ENCODE data around the gene JMJD6.

The JMJD6 gene

GRCh38 chr17:76691379-76692191, 34.8 kb downstream of the JMJD6 start:
- DNase-seq, result no peak
- no peak overlapping the region for H3K27ac ChIP-seq
- H3K36me3 ChIP-seq, result peaks cover 14% of the 10 kb centered on the region
- H3K9me3 ChIP-seq (ENCODE audit: severe bottlenecking), result no peaks in the 10 kb centered on the region
- H3K27me3 ChIP-seq (ENCODE audit: insufficient read depth, low read depth, severe bottlenecking), result no peaks in the 10 kb centered on the region
- TF ChIP-seq CTCF (IDR thresholded peaks at IDR 0.05; ENCODE audit: low read depth, low read length), result no peak
- H3K4me3 ChIP-seq (ENCODE audit: low read depth, low read length), result no peak overlapping the region

DNA sequence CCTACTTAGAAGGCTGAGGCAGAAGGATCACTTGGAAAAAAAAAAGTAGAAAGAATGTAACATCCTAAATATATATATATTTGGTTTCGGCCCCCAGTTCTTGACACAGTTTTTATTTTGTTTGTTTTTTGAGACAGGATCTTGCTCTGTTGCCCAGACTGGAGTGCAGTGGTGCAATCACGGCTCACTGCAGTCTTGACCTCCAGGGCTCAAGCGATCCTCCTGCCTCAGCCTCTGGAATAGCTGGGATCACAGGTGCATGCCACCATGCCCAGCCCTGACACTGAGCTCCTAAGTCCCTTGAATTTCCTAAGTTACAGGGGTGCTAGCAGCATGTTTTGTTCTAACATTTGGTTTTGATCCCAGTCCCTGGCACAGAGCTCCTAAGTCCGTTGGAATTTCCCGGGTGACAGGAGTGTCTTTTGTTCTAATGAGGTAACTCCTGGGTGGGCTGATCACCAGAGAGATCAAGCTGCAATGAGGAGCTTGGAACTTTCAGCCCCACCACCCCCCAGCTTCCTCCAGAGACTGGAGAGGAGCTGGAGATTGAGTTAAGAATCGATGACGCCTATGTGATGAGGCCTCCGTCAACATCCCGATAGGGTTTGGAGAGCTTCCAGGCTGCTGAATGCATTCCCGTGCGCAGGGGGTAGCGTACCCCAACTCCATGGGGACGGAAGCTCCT, 35.7 kb downstream of the JMJD6 start:
- Histone ChIP-seq H3K27ac (no peak overlapping the region), H3K36me3 (peaks cover 20% of the 10 kb centered on the region), H3K9me3 (ENCODE audit: severe bottlenecking) (no peaks in the 10 kb centered on the region), H3K4me3 (ENCODE audit: low read depth, low read length) (no peak overlapping the region), H3K27me3 (ENCODE audit: insufficient read depth, low read depth, severe bottlenecking) (no peaks in the 10 kb centered on the region)
- no peak for TF ChIP-seq CTCF (IDR thresholded peaks at IDR 0.05; ENCODE audit: low read depth, low read length)
- no peak for DNase-seq

DNA sequence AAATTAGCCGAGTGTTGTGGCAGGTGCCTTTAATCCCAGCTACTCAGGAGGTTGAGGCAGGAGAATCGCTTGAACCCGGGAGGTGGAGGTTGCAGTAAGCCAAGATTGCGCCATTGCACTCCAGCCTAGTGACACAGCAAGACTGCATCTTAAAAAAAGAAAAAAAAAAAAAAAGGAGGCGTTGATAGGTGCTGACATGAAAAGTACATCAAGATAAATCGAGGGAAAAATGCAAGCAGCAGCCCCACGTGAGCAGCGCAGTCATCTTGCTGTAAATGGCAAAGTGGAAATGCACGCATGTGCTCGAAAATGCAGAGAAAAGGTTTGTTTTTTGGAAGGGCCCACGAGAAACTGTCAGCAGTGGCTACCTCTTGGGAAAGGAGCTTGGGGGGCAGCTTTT, 36.5 kb downstream of the JMJD6 start:
- Histone ChIP-seq H3K4me3 (ENCODE audit: low read depth, low read length) (no peak overlapping the region), H3K36me3 (peaks cover 28% of the 10 kb centered on the region), H3K9me3 (ENCODE audit: severe bottlenecking) (no peaks in the 10 kb centered on the region), H3K27ac (no peak overlapping the region), H3K27me3 (ENCODE audit: insufficient read depth, low read depth, severe bottlenecking) (no peaks in the 10 kb centered on the region)
- no peak for DNase-seq
- TF ChIP-seq CTCF (IDR thresholded peaks at IDR 0.05; ENCODE audit: low read depth, low read length), result no peak

GRCh38 chr17:76688165-76688622, 38.2 kb downstream of the JMJD6 start:
- H3K27ac ChIP-seq, result no peak overlapping the region
- TF ChIP-seq CTCF (IDR thresholded peaks at IDR 0.05; ENCODE audit: low read depth, low read length), result no peak
- no peak overlapping the region for H3K4me3 ChIP-seq (ENCODE audit: low read depth, low read length)
- no peaks in the 10 kb centered on the region for H3K27me3 ChIP-seq (ENCODE audit: insufficient read depth, low read depth, severe bottlenecking)
- no peaks in the 10 kb centered on the region for H3K9me3 ChIP-seq (ENCODE audit: severe bottlenecking)
- no peak for DNase-seq
- H3K36me3 ChIP-seq, result peaks cover 42% of the 10 kb centered on the region

- Histone ChIP-seq H3K36me3 (peaks cover 47% of the 10 kb centered on the region), H3K9me3 (ENCODE audit: severe bottlenecking) (no peaks in the 10 kb centered on the region), H3K27ac (no peak overlapping the region), H3K27me3 (ENCODE audit: insufficient read depth, low read depth, severe bottlenecking) (no peaks in the 10 kb centered on the region), H3K4me3 (ENCODE audit: low read depth, low read length) (no peak overlapping the region)
- no peak for DNase-seq
- no peak for TF ChIP-seq CTCF (IDR thresholded peaks at IDR 0.05; ENCODE audit: low read depth, low read length)
Measured at GRCh38 chr17:76687298-76688164, 38.9 kb downstream of the JMJD6 start.

Data from WERI-Rb-1 (cell line).